HG03196 (cell line): ENCODE measurements around the gene OXER1.

Experiments used
- ATAC-seq: cut with Tn5 transposase; IDR thresholded peaks from one replicate; pipeline ENCODE4 v1.9.1; 2021; ENCODE audit not compliant: unreplicated experiment

OXER1 gene

GRCh38 chr2:42713920-42714319 lies 50.0 kb downstream of the OXER1 start:
- ATAC-seq = no peak

DNA sequence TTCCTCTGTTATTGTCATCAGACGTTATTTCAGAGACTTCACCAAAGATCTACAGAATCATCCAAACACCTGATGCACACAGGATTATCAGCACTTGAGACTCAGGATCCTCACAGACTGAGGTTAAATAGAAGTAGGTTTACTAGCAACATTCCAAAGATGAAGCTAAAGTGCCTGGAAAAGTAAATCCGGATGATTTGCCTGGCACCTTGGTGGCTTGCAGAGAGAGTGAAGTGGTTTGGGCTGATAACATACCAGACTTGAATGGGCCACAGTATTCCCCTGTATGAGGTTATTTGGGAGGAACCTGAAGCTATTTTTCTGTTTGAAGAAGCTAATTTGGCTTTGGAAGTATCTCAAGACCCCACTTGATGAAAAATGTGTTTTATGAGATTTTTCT lies 51.0 kb downstream of the OXER1 start:
- no peak for ATAC-seq
